GM19328 (cell line): Measurements from ENCODE around the gene RAPGEF6.
"Not testable (repeated sequence)": the region's sequence is repeated elsewhere in the genome, so short reads cannot be mapped to it uniquely, and the experiment has no call there.

Experiments used
- ATAC-seq: cut with Tn5 transposase; IDR thresholded peaks from one replicate; pipeline ENCODE4 v1.9.1; 2021; ENCODE audit warnings: mild to moderate bottlenecking, moderate library complexity; ENCODE audit not compliant: unreplicated experiment

The RAPGEF6 gene

DNA sequence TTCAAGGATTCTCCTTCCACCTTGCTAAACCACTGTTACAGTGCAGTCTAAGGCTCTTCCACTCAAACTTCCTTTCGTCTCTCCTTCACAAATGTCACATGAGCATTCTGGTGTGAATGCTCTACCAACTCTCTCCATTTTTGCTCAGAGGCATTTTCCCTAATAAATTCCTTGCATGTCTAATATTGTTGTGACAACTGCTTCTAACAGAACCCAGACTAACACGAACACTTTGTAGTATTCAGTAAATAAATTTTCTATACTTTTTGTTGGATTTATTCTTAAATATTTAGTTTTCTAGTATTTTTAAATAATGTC, 24.0 kb downstream of the RAPGEF6 start:
- no peak for ATAC-seq

GRCh38 chr5:131610198-131611063, 24.6 kb downstream of the RAPGEF6 start:
- no peak for ATAC-seq

DNA sequence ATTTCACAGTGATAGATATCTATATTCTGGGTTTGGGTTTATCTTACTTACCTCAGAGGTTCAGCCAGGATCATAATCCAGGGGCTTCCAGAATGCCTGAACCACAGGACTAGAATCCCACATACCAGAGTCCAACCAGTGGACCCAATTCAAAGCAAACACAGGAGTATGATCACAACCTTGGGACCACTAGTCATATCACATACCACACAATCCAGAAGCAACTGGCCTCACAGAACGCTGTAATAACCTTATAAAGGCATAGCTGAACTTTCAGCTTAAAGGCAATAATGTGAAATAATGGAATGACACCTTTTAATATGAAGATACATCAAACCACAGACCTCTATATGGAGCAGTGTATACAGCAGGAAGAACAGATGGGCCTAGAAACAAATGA, 25.3 kb downstream of the RAPGEF6 start:
- no peak for ATAC-seq

- ATAC-seq: no peak
Observed at GRCh38 chr5:131608597-131608996, 26.4 kb downstream of the RAPGEF6 start.

DNA sequence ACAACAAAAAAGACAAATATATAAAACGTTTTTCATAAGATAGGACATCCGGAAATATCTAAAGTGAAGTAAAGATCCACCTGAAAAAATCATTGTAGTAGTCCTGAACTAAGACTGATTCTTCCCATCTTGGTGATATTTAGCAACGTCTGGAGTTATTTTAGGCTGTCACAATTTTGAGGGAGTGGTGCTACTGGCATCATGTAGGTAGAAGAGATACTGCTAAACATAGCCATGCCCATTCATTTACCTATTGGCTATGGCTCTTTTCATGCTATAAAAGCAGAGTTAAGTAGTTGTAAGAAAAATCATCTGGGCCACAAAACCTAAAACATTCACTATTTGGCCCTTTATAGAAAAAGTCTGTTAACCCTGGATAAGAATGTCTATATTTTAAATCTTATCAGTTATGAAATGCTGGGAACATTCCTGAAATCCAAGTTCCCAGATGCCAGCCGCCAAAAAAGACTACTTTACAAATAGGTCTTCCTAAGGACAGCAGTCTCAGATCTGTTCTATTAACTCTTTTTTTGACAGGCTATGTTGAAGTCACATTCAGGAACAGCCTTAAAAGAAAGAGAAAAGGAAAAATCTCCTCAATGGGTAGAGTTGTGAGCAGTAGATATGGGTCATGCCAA, 27.0 kb downstream of the RAPGEF6 start:
- no peak for ATAC-seq

GRCh38 chr5:131607418-131607817, 27.6 kb downstream of the RAPGEF6 start:
- ATAC-seq: no peak

DNA sequence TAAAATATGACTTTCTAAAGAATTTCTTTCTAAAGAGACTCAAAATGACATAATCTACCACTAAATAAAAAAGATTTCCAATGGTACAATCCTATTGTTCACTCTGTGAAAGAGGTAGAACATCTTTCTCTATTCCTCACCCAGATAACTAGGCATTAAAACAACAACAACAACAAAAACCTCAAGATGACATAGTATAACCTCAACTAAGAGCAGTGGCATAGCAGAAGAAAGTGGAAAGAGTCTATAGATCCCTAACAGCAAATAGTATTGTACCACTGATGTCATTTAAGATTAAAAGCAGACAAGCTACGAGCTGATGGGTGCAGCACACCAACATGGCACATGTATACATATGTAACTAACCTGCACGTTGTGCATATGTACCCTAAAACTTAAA, 29.9 kb downstream of the RAPGEF6 start:
- no peak for ATAC-seq

DNA sequence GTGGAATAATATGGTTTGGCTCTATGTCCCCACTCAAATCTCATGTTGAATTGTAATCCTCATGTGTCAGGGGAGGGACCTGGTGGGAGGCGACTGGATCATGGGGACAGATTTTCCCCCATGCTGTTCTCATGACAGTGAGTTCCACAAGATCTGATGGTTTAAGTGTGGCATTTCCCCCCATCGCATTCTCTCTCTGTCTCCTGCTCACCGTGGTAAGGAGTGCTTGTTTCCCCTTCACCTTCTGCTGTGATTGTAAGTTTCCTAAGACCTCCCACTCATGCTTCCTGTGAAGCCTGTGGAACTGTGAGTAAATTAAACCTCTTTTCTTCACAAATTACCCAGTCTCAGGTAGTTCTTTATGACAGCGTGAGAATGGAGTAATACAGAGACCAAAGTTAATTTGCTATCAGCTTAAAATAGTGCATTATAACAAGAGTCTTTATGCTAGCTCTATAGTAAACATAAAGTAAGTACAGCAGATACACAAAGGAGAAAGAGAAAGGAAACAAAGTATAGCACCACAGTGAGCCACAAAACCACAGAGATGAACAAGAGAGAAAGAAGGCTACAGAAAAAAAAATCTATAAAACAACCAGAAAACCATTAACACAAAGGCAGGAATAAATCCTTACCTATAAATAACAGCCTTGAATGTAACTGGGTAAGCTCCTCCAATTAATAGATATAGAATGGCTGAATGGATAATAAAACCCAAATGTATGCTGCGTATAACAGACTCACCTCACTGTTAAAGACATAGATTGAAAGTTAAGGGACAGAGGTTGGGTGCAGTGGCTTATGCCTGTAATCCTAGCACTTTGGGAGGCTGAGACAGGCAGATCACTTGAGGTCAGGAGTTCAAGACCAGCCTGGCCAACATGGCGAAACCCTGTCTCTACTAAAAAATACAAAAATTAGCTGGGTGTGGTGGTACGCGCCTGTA, 39.7 kb downstream of the RAPGEF6 start:
- ATAC-seq: no peak

- no peak for ATAC-seq
Observed at GRCh38 chr5:131593921-131594320, 41.1 kb downstream of the RAPGEF6 start.

- ATAC-seq: not testable (repeated sequence)
Observed at GRCh38 chr5:131593436-131593835, 41.6 kb downstream of the RAPGEF6 start.

DNA sequence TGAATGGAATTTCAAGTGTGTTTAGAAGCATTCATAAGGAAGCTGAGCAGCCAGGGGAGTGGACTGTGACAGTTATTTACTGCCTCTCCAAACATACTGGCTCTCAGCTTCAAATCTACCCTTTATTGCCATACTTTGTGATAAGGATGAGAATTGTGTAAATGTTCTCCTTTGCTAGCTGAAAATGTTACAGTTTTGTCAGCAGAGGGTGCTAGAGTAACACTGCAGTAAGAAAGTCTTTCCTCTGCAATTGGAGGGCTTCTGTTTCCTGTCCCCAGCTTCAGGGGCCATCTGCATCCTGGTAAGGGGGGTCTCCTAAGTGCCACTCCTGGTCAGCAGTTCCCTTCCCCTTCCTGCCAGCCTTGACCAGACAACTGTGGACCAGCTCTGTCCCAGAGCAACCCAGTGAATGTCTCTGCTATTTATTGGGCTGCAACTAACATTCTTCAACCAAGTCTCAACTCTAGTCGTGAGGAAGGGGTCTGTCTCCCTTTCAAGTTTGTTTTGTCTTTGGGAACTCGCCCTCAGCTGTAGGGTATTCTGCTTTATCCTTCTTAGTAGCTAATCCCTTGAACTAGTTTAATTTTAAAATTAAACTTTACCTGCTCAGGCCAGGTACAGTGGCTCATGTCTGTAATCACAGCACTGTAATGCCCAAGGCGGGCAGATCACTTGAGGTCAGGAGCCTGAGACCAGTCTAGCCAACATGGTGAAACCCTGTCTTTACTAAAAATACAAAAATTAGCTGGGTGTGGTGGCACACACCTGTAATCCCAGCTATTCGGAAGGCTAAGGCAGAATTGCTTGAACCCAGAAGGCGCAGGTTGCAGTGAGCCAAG, 45.3 kb downstream of the RAPGEF6 start:
- ATAC-seq: no peak

DNA sequence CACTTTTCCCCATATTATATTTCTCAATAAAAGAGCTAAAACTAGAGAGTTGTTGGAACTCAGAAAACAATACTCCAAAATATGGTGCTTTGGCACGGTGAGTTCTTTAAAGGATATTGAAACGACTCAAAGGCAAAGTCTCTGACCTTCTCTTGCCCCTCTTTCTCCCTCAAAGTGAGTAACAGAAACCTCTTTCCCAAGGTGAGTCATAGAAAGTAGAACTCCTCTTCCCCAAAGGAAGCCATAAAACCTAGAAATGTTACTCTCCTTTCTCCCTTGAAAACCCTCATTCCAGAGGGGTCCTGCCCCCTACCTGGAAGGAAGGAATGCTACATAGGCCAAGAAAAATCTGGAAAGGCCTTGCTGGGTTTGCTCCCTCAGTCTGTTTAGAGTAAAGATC, 47.5 kb downstream of the RAPGEF6 start:
- ATAC-seq: no peak

DNA sequence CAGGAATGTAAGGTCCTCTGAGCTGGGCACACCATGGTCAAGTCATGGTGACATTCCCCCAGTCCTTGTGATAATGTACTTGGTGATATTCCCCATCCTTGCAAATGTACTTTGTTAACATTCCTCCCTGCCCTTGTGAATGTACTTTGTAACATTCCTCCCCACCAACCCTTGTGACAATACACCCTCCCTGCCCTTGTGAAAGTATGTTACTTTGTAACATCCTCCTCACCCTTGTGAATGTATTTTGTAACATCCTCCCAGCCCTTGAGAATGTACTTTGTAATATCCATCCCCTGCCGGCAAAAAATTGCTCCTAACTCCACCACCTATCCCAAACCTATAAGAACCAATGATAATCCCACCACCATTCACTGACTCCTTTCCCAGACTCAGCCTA, 53.3 kb downstream of the RAPGEF6 start:
- no peak for ATAC-seq

DNA sequence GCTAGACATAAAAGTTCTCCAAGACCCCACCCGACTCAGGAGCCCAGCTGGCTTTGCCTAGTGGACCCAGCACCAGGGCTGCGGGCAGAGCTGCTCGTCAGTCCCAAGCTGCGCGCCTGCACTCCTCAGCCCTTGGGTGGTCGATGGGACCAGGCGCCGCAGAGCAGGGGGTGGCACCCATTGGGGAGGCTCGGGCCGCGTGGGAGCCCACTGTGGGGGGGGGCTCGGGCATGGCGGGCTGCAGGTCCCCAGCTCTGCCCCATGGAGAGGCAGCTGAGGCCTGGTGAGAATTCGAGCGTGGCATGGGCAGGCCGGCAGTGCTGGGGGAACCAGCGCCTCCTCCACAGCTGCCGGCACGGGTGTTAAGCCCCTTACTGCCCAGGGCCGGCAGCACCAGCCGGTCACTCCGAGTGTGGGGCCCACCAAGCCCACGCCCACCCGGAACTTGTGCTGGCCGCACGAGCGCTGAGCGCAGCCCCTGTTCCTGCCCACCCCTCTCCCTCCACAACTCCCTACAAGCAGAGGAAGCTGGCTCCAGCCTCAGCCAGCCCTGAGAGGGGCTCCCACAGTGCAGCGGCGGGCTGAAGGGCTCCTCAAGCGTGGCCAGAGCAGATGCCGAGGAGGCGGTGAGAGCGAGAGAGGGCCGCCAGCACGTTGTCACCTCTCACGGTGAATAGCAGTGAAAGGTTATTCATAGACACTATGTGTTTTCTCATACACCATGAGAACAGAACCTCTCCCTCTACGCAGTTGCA, 54.9 kb downstream of the RAPGEF6 start:
- ATAC-seq: no peak

- ATAC-seq: no peak
Observed at GRCh38 chr5:131575660-131576227, 59.3 kb downstream of the RAPGEF6 start.

- ATAC-seq: no peak
Observed at GRCh38 chr5:131571669-131572168, 63.3 kb downstream of the RAPGEF6 start.

GRCh38 chr5:131570757-131571156, 64.3 kb downstream of the RAPGEF6 start:
- ATAC-seq: no peak

GRCh38 chr5:131564229-131564652, 70.8 kb downstream of the RAPGEF6 start:
- ATAC-seq: no peak
